Stimulated activated CD4-positive, alpha-beta T cell treated with anti-CD3 and anti-CD28 coated beads, Interleukin-15, amount 100 ng/mL, for 1 hour (primary cell): ENCODE results near the gene CYP26B1.

ENCODE experiments used
- DNase-seq, 2 donors: peaks; one replicate each; pipeline ENCODE4 v3.0.0-alpha.2; 2020; ENCODE audit warnings: low read depth in 1 of 2, low spot score in 1 of 2

The CYP26B1 gene

GRCh38 chr2:72155151-72155550 is 7.5 kb upstream of the CYP26B1 start:
- no peak for DNase-seq

GRCh38 chr2:72154386-72154975 is 6.8 kb upstream of the CYP26B1 start:
- DNase-seq, result no peak

- no peak for DNase-seq
Observed at GRCh38 chr2:72153924-72154323, 6.3 kb upstream of the CYP26B1 start.

- DNase-seq, result no peak
Observed at GRCh38 chr2:72153026-72153791, 5.5 kb upstream of the CYP26B1 start.

- no peak for DNase-seq
Observed at GRCh38 chr2:72150861-72151356, 3.2 kb upstream of the CYP26B1 start.

- DNase-seq, result peak; percentile 14 to 39
Observed at GRCh38 chr2:72150157-72150860, 2.6 kb upstream of the CYP26B1 start.

- DNase-seq, result no peak
Observed at GRCh38 chr2:72149556-72150156, 2.0 kb upstream of the CYP26B1 start.

GRCh38 chr2:72148837-72149555 is 1.3 kb upstream of the CYP26B1 start:
- no peak for DNase-seq

GRCh38 chr2:72148003-72148836 is 558 bp upstream of the CYP26B1 start:
- DNase-seq, result no peak

- no peak for DNase-seq
Observed at GRCh38 chr2:72146347-72147302, 1.0 kb downstream of the CYP26B1 start.

GRCh38 chr2:72145658-72146329 is 1.9 kb downstream of the CYP26B1 start:
- DNase-seq, result no peak

- DNase-seq, result no peak
Observed at GRCh38 chr2:72145289-72145657, 2.4 kb downstream of the CYP26B1 start.

- DNase-seq, result no peak
Observed at GRCh38 chr2:72144632-72145288, 2.9 kb downstream of the CYP26B1 start.

- DNase-seq, result no peak
Observed at GRCh38 chr2:72144274-72144631, 3.4 kb downstream of the CYP26B1 start.

- DNase-seq, result no peak
Observed at GRCh38 chr2:72143441-72144273, 4.0 kb downstream of the CYP26B1 start.

- no peak for DNase-seq
Observed at GRCh38 chr2:72142570-72143440, 4.9 kb downstream of the CYP26B1 start.
